Uterus (tissue), 4 donors: ENCODE data around the gene NLRP6. TPM values are rescaled to one million over a fixed set of nuclear protein-coding genes. Genes with fewer than 3 reads are reported as not detected.

Experiments used
- DNase-seq, 2 donors: peaks; one replicate each; pipeline ENCODE4 v3.0.0-alpha.2; 2019 to 2020
- H3K27ac ChIP-seq, 2 donors: fragments of 200-600 bp; sonication (generic); 1 replicate in 1 of 2; 2 replicates in 1 of 2; pipeline ENCODE4 v1.5.1; 2016 to 2018
- H3K27me3 ChIP-seq, 2 donors: fragments of 200-600 bp; sonication (generic); one replicate each; pipeline ENCODE4 v1.5.1; 2018 to 2019; ENCODE audit warnings: control low read depth in 1 of 2
- H3K36me3 ChIP-seq, 2 donors: fragments of 200-600 bp; sonication (generic); one replicate each; pipeline ENCODE4 v1.5.1; 2019; ENCODE audit warnings: control low read depth in 1 of 2
- H3K4me1 ChIP-seq, 2 donors: fragments of 200-600 bp; sonication (generic); one replicate each; pipeline ENCODE4 v1.5.1; 2018 to 2019; ENCODE audit warnings: control low read depth in 1 of 2
- H3K4me3 ChIP-seq, 2 donors: fragments of 200-600 bp; sonication (generic); 1 replicate in 1 of 2; 2 replicates in 1 of 2; pipeline ENCODE4 v1.5.1; 2018 to 2019; ENCODE audit warnings: mild to moderate bottlenecking in 1 of 2
- H3K9me3 ChIP-seq, 2 donors: fragments of 200-600 bp; sonication (generic); one replicate each; pipeline ENCODE4 v1.5.1; 2019; ENCODE audit warnings: control low read depth in 1 of 2
- POLR2A ChIP-seq, 2 donors: fragments of 450-650 bp; IDR thresholded peaks; one replicate each; pipeline ENCODE4 v1.6.1; 2016; ENCODE audit warnings: antibody characterized with exemption in 2 of 2, mild to moderate bottlenecking in 1 of 2, moderate library complexity in 1 of 2
- intact Hi-C: fragments of 100-400 bp; cut with DNase I; formaldehyde crosslinking; loops from one replicate; pipeline ENCODE4 v1.15.1; 2023; ENCODE audit warnings: low total_unique reads
- total RNA-seq, 4 donors: library from RNA; depleted of rRNA in 3 of 4; stranded (reverse); fragments of >200 nt in 3 of 4; gene quantifications; one replicate each; pipeline versions ENCODE4 v1.1.0 to v1.2.4, GENCODE V29; 2014 to 2023
- TF ChIP-seq, protein P1 (sequence below), 4 experiments: fragments of 200-600 bp in 2 of 4; fragments of 450-650 bp in 2 of 4; sonication (generic) in 2 of 4; IDR thresholded peaks; one replicate each; pipeline ENCODE4 v1.5.1; 2016 to 2019; ENCODE audit warnings: antibody characterized with exemption in 4 of 4, mild to moderate bottlenecking in 2 of 4, moderate library complexity in 1 of 4
- donor health status: DM: yes; HTN: yes; CAD: no.

Gene NLRP6
- total RNA-seq, 4 donors from 2014 or later = 0.30 to 0.51 TPM; not detected in 2

DNA sequence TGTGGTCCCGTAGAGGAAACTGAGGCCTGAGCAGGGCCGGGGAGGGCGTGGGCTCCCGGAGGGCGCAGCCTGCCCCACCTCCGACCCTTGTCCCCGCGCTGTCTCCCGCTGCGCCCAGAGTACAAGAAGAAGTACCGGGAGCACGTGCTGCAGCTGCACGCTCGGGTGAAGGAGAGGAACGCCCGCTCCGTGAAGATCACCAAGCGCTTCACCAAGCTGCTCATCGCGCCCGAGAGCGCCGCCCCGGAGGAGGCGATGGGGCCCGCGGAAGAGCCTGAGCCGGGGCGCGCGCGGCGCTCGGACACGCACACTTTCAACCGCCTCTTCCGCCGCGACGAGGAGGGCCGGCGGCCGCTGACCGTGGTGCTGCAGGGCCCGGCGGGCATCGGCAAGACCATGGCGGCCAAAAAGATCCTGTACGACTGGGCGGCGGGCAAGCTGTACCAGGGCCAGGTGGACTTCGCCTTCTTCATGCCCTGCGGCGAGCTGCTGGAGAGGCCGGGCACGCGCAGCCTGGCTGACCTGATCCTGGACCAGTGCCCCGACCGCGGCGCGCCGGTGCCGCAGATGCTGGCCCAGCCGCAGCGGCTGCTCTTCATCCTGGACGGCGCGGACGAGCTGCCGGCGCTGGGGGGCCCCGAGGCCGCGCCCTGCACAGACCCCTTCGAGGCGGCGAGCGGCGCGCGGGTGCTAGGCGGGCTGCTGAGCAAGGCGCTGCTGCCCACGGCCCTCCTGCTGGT is 1.9 kb downstream of the NLRP6 start:
- no peak overlapping the region for H3K27ac ChIP-seq
- H3K4me1 ChIP-seq = peaks cover 0 to 7% of the 10 kb centered on the region in 2 donors
- intact Hi-C loops = no loop called here
- TF ChIP-seq, protein P1, sequence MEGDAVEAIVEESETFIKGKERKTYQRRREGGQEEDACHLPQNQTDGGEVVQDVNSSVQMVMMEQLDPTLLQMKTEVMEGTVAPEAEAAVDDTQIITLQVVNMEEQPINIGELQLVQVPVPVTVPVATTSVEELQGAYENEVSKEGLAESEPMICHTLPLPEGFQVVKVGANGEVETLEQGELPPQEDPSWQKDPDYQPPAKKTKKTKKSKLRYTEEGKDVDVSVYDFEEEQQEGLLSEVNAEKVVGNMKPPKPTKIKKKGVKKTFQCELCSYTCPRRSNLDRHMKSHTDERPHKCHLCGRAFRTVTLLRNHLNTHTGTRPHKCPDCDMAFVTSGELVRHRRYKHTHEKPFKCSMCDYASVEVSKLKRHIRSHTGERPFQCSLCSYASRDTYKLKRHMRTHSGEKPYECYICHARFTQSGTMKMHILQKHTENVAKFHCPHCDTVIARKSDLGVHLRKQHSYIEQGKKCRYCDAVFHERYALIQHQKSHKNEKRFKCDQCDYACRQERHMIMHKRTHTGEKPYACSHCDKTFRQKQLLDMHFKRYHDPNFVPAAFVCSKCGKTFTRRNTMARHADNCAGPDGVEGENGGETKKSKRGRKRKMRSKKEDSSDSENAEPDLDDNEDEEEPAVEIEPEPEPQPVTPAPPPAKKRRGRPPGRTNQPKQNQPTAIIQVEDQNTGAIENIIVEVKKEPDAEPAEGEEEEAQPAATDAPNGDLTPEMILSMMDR (IDR thresholded peaks at IDR 0.05) = no peak
- TF ChIP-seq POLR2A (IDR thresholded peaks at IDR 0.05) = no peak
- H3K4me3 ChIP-seq = no peak overlapping the region
- H3K36me3 ChIP-seq = no peaks in the 10 kb centered on the region
- H3K27me3 ChIP-seq = peaks cover 29 to 36% of the 10 kb centered on the region in 2 donors
- peak in 1 of 2 donors; percentile 9 for DNase-seq
- H3K9me3 ChIP-seq = peaks cover 0 to 5% of the 10 kb centered on the region in 2 donors

DNA sequence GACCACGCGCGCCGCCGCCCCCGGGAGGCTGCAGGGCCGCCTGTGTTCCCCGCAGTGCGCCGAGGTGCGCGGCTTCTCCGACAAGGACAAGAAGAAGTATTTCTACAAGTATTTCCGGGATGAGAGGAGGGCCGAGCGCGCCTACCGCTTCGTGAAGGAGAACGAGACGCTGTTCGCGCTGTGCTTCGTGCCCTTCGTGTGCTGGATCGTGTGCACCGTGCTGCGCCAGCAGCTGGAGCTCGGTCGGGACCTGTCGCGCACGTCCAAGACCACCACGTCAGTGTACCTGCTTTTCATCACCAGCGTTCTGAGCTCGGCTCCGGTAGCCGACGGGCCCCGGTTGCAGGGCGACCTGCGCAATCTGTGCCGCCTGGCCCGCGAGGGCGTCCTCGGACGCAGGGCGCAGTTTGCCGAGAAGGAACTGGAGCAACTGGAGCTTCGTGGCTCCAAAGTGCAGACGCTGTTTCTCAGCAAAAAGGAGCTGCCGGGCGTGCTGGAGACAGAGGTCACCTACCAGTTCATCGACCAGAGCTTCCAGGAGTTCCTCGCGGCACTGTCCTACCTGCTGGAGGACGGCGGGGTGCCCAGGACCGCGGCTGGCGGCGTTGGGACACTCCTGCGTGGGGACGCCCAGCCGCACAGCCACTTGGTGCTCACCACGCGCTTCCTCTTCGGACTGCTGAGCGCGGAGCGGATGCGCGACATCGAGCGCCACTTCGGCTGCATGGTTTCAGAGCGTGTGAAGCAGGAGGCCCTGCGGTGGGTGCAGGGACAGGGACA is 2.7 kb downstream of the NLRP6 start:
- H3K36me3 ChIP-seq = no peaks in the 10 kb centered on the region
- no peak overlapping the region for H3K4me3 ChIP-seq
- peaks cover 0 to under 1% of the 10 kb centered on the region in 2 donors for H3K9me3 ChIP-seq
- DNase-seq = peak in 1 of 2 donors; percentile 8
- peaks cover 29 to 36% of the 10 kb centered on the region in 2 donors for H3K27me3 ChIP-seq
- TF ChIP-seq, protein P1 (IDR thresholded peaks at IDR 0.05) = no peak
- TF ChIP-seq POLR2A (IDR thresholded peaks at IDR 0.05) = no peak
- no peak overlapping the region for H3K27ac ChIP-seq
- intact Hi-C loops = no loop called here
- peaks cover 0 to 7% of the 10 kb centered on the region in 2 donors for H3K4me1 ChIP-seq

DNA sequence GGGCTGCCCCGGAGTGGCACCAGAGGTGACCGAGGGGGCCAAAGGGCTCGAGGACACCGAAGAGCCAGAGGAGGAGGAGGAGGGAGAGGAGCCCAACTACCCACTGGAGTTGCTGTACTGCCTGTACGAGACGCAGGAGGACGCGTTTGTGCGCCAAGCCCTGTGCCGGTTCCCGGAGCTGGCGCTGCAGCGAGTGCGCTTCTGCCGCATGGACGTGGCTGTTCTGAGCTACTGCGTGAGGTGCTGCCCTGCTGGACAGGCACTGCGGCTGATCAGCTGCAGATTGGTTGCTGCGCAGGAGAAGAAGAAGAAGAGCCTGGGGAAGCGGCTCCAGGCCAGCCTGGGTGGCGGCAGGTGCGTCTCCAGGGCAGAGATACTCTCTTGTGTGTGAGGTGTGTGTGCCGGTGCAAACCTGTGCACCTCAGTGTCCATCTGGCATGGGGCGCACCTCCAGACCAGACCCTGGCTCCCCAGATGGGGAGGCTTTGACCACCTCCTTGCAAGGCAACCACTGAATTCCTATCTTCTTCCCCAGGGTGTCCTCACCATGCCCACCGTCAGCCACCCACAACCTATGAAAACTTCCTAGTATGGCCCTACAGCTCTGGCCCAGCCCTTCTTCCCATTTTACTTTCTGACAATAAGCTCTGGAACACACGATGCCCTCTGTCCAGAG is 3.4 kb downstream of the NLRP6 start:
- no peaks in the 10 kb centered on the region for H3K36me3 ChIP-seq
- no peaks in the 10 kb centered on the region for H3K9me3 ChIP-seq
- TF ChIP-seq, protein P1 (IDR thresholded peaks at IDR 0.05) = no peak
- no peak for TF ChIP-seq POLR2A (IDR thresholded peaks at IDR 0.05)
- peaks cover 0 to 7% of the 10 kb centered on the region in 2 donors for H3K4me1 ChIP-seq
- H3K27ac ChIP-seq = no peak overlapping the region
- peaks cover 29 to 36% of the 10 kb centered on the region in 2 donors for H3K27me3 ChIP-seq
- no peak overlapping the region for H3K4me3 ChIP-seq
- intact Hi-C loops = no loop called here
- DNase-seq = peak in 1 of 2 donors; percentile 5

DNA sequence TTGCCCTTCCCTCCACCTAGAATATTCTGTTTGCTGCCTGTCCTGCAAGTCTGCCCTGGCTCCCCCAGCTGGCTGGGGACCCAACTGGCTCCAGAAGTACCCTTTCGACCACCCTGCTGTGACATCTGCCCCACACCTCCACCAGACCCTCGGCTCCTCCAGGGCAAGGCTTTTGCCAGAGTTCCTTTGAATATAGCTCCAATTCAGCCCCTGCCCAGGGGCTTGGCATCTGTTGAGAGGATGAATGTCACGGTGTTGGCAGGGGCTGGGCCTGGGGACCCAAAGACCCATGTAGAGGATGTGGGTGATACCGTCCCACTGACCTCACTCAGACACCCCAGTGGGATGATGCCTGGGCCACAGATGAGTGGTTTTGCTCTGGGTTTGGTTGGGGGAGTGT is 4.0 kb downstream of the NLRP6 start:
- Histone ChIP-seq H3K4me1 (peaks cover 0 to 7% of the 10 kb centered on the region in 2 donors), H3K27ac (no peak overlapping the region), H3K4me3 (no peak overlapping the region), H3K27me3 (peaks cover 29 to 36% of the 10 kb centered on the region in 2 donors), H3K36me3 (no peaks in the 10 kb centered on the region), H3K9me3 (no peaks in the 10 kb centered on the region)
- TF ChIP-seq, protein P1 (IDR thresholded peaks at IDR 0.05) = no peak
- TF ChIP-seq POLR2A (IDR thresholded peaks at IDR 0.05) = no peak
- peak in 1 of 2 donors; percentile 6 for DNase-seq
- intact Hi-C loops = no loop called here
